Measurements from ENCODE around the gene ZFAND3. TPM values are rescaled to one million over a fixed set of nuclear protein-coding genes. Genes with fewer than 3 reads are reported as not detected.

Gene ZFAND3
- total RNA-seq, 2 experiments from 2014 or later, result 34.4 to 37.0 TPM

DNA sequence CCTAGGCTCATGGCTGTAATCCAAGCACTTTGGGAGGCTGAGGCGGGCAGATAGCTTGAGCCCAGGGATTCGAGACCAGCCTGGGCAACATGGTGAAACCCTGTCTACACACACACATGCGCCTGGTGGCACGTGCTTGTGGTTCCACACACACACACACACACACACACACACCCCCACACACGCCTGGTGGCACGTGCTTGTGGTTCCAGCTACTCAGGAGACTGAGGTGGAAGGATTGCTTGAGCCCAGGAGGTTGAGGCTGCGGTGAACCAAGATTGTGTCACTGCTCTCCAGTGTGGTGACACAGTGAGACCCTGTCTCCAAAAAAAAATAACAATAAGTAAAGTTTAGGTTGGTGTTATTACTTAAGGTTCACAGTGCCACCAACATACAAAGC, 165.8 kb downstream of the ZFAND3 start:
- Mint-ChIP-seq H3K36me3 (ENCODE audit: low read depth) (no peaks in the 10 kb centered on the region), H3K9me3 (no peaks in the 10 kb centered on the region), H3K4me3 (no peak overlapping the region), H3K27me3 (no peaks in the 10 kb centered on the region), H3K4me1 (ENCODE audit: low read depth) (peaks cover 86% of the 10 kb centered on the region), H3K27ac (no peak overlapping the region)
- POLR2A ChIA-PET, result no interaction called here
- intact Hi-C loops (cut with DNase I, micrococcal nuclease), result no loop called here
- no peak overlapping the region for H3K4me3 ChIP-seq (ENCODE audit: low read length)
- H3K27ac ChIP-seq (ENCODE audit: low read depth in 1 of 2, low read length in 2 of 2), result no peak overlapping the region
- H3K36me3 ChIP-seq (ENCODE audit: insufficient read depth, low read length), result no peaks in the 10 kb centered on the region
- DNase-seq (peak in 6 of 14 experiments; percentile 4 to 52 (median 20)), ATAC-seq (ENCODE audit: poor library complexity) (peak; percentile 70)
- peaks cover 4% of the 10 kb centered on the region for H3K4me1 ChIP-seq (ENCODE audit: insufficient read depth, low read length)
- no peaks in the 10 kb centered on the region for H3K9me3 ChIP-seq (ENCODE audit: control insufficient read depth in 1 of 2, insufficient read depth in 1 of 2, low read length in 2 of 2)
- no peaks in the 10 kb centered on the region for H3K27me3 ChIP-seq (ENCODE audit: control insufficient read depth in 1 of 2, insufficient read depth in 2 of 2, low read length in 2 of 2)
- TF ChIP-seq, protein P1, sequence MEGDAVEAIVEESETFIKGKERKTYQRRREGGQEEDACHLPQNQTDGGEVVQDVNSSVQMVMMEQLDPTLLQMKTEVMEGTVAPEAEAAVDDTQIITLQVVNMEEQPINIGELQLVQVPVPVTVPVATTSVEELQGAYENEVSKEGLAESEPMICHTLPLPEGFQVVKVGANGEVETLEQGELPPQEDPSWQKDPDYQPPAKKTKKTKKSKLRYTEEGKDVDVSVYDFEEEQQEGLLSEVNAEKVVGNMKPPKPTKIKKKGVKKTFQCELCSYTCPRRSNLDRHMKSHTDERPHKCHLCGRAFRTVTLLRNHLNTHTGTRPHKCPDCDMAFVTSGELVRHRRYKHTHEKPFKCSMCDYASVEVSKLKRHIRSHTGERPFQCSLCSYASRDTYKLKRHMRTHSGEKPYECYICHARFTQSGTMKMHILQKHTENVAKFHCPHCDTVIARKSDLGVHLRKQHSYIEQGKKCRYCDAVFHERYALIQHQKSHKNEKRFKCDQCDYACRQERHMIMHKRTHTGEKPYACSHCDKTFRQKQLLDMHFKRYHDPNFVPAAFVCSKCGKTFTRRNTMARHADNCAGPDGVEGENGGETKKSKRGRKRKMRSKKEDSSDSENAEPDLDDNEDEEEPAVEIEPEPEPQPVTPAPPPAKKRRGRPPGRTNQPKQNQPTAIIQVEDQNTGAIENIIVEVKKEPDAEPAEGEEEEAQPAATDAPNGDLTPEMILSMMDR (IDR thresholded peaks at IDR 0.05), result no peak
- CTCF ChIA-PET, result no interaction called here

DNA sequence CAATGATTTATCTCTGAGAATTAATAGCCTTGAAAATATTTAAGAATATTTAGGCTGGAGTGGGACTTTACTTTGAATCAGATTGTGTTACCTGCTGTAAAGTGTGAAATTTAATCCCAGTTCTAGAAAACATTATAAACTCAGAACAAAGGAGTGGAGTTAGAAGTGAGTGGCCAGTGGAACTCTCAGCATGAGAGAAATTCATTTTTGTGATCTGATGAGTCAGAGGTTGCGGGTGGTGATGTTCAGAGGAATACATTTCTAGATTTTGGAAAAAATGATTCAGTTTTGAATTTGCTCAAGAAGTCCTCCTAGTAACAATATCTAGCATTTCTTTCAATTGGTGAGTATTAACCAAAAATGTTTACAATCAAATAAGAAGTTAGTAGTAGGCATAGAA, 167.5 kb downstream of the ZFAND3 start:
- Histone ChIP-seq H3K9me3 (ENCODE audit: control insufficient read depth in 1 of 2, insufficient read depth in 1 of 2, low read length in 2 of 2) (no peaks in the 10 kb centered on the region), H3K36me3 (ENCODE audit: insufficient read depth, low read length) (no peaks in the 10 kb centered on the region), H3K27ac (ENCODE audit: low read depth in 1 of 2, low read length in 2 of 2) (no peak overlapping the region), H3K27me3 (ENCODE audit: control insufficient read depth in 1 of 2, insufficient read depth in 2 of 2, low read length in 2 of 2) (no peaks in the 10 kb centered on the region), H3K4me1 (ENCODE audit: insufficient read depth, low read length) (peaks cover 4% of the 10 kb centered on the region), H3K4me3 (ENCODE audit: low read length) (no peak overlapping the region)
- no peaks in the 10 kb centered on the region for H3K9me3 Mint-ChIP-seq
- no peak overlapping the region for H3K4me3 Mint-ChIP-seq
- ChIA-PET POLR2A (no interaction called here), CTCF (no interaction called here)
- TF ChIP-seq, protein P1 (IDR thresholded peaks at IDR 0.05), result no peak
- no peak overlapping the region for H3K27ac Mint-ChIP-seq
- DNase-seq (no peak), ATAC-seq (ENCODE audit: poor library complexity) (no peak)
- H3K4me1 Mint-ChIP-seq (ENCODE audit: low read depth), result peaks cover 82% of the 10 kb centered on the region
- intact Hi-C loops (cut with DNase I, micrococcal nuclease), result no loop called here
- H3K36me3 Mint-ChIP-seq (ENCODE audit: low read depth), result no peaks in the 10 kb centered on the region
- no peaks in the 10 kb centered on the region for H3K27me3 Mint-ChIP-seq

DNA sequence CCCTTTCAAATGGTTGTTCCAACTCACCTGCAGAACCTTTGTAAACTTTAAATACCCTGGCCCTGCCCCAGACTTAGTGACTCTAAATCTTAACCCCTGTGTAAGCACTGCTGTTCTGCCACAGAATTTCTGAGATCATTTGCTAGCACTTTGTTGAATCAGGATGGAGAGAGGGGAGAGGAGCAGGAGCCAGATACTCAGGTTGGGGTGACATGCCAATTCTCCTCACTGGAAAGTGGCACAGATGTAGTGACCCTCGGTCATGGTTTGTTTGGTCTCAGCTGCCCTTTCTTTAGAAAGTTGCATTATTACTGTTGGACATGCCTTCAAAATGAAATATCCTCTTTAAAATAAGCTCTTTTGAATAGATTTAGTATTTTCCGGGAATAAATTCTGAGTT, 168.0 kb downstream of the ZFAND3 start:
- ChIA-PET CTCF (no interaction called here), POLR2A (no interaction called here)
- intact Hi-C loops (cut with DNase I, micrococcal nuclease), result no loop called here
- TF ChIP-seq, protein P1 (IDR thresholded peaks at IDR 0.05), result no peak
- ATAC-seq (ENCODE audit: poor library complexity) (no peak), DNase-seq (no peak)
- no peak overlapping the region for H3K27ac Mint-ChIP-seq
- H3K4me3 Mint-ChIP-seq, result no peak overlapping the region
- Histone ChIP-seq H3K9me3 (ENCODE audit: control insufficient read depth in 1 of 2, insufficient read depth in 1 of 2, low read length in 2 of 2) (no peaks in the 10 kb centered on the region), H3K27ac (ENCODE audit: low read depth in 1 of 2, low read length in 2 of 2) (no peak overlapping the region), H3K36me3 (ENCODE audit: insufficient read depth, low read length) (no peaks in the 10 kb centered on the region), H3K4me1 (ENCODE audit: insufficient read depth, low read length) (peaks cover 4% of the 10 kb centered on the region), H3K27me3 (ENCODE audit: control insufficient read depth in 1 of 2, insufficient read depth in 2 of 2, low read length in 2 of 2) (no peaks in the 10 kb centered on the region), H3K4me3 (ENCODE audit: low read length) (no peak overlapping the region)
- H3K27me3 Mint-ChIP-seq, result no peaks in the 10 kb centered on the region
- H3K9me3 Mint-ChIP-seq, result no peaks in the 10 kb centered on the region
- H3K36me3 Mint-ChIP-seq (ENCODE audit: low read depth), result no peaks in the 10 kb centered on the region
- peaks cover 87% of the 10 kb centered on the region for H3K4me1 Mint-ChIP-seq (ENCODE audit: low read depth)
